Ascending aorta (tissue), 2 donors: ENCODE data around the gene BMAL2. TPM values are rescaled to one million over a fixed set of nuclear protein-coding genes. Genes with fewer than 3 reads are reported as not detected.
A peak's percentile ranks its signal among the peaks of the same experiment; 100 is the strongest.

Source experiments
- DNase-seq, 2 donors: peaks; one replicate each; pipeline ENCODE4 v3.0.0-alpha.2; 2019; ENCODE audit warnings: low spot score in 2 of 2
- H3K27ac ChIP-seq, 2 donors: fragments of 200-600 bp; sonication (generic); one replicate each; pipeline ENCODE4 v1.5.1; 2016 to 2017; ENCODE audit warnings: mild to moderate bottlenecking in 1 of 2
- H3K27me3 ChIP-seq: fragments of 200-600 bp; sonication (generic); one replicate; pipeline ENCODE4 v1.5.1; 2017
- H3K36me3 ChIP-seq, 2 donors: fragments of 200-600 bp; sonication (generic); one replicate each; pipeline ENCODE4 v1.5.1; 2016
- H3K4me1 ChIP-seq, 2 donors: fragments of 200-600 bp; sonication (generic); one replicate each; pipeline ENCODE4 v1.5.1; 2016 to 2017; ENCODE audit warnings: mild to moderate bottlenecking in 1 of 2
- H3K4me3 ChIP-seq, 2 donors: fragments of 200-600 bp; sonication (generic); one replicate each; pipeline ENCODE4 v1.5.1; 2016 to 2017; ENCODE audit warnings: mild to moderate bottlenecking in 1 of 2
- H3K9me3 ChIP-seq, 2 donors: fragments of 200-600 bp; sonication (generic); one replicate each; pipeline ENCODE4 v1.5.1; 2016
- CTCF ChIP-seq, 3 experiments: fragments of 200-600 bp in 2 of 3; fragments of 450-650 bp in 1 of 3; sonication (generic) in 2 of 3; IDR thresholded peaks; one replicate each; pipeline ENCODE4 v1.5.1; 2016 to 2019; ENCODE audit warnings: antibody characterized with exemption in 3 of 3, mild to moderate bottlenecking in 1 of 3, moderate library complexity in 1 of 3
- intact Hi-C: fragments of 100-400 bp; cut with DNase I; formaldehyde crosslinking; loops from one replicate; pipeline ENCODE4 v1.15.1; 2023
- total RNA-seq: library from RNA; depleted of rRNA; stranded (reverse); fragments of >200 nt; gene quantifications from one replicate; pipeline ENCODE4 v1.1.0, GENCODE V29; 2016

Gene BMAL2
- total RNA-seq, 1 donor from 2014 or later = 5.6 TPM

- Histone ChIP-seq H3K9me3 (no peaks in the 10 kb centered on the region), H3K27ac (peak overlapping the region in 1 of 2 donors; percentile 60), H3K36me3 (peaks cover 4 to 7% of the 10 kb centered on the region in 2 donors), H3K4me3 (peak overlapping the region; percentile 86 to 89), H3K4me1 (peaks cover 0 to 18% of the 10 kb centered on the region in 2 donors), H3K27me3 (no peaks in the 10 kb centered on the region)
- TF ChIP-seq CTCF (IDR thresholded peaks at IDR 0.05) = no peak
- DNase-seq = no peak
- intact Hi-C loops = loop anchor here (5.0 to 10.0 kb wide), 4 partner anchors 192 to 395 kb away; partner anchors contain the start of genes FGFR1OP2, INTS13 and PPFIBP1
Observed at GRCh38 chr12:27332407-27332713, 276 bp upstream of the BMAL2 start.

GRCh38 chr12:27333403-27334009, 870 bp downstream of the BMAL2 start:
- TF ChIP-seq CTCF (IDR thresholded peaks at IDR 0.05) = no peak

GRCh38 chr12:27334042-27334720, 1.5 kb downstream of the BMAL2 start:
- H3K27me3 ChIP-seq = no peaks in the 10 kb centered on the region
- H3K4me1 ChIP-seq = peaks cover 0 to 18% of the 10 kb centered on the region in 2 donors
- intact Hi-C loops = loop anchor here (5.0 to 10.0 kb wide), 4 partner anchors 191 to 397 kb away; partner anchors contain the start of genes FGFR1OP2, INTS13 and PPFIBP1
- H3K36me3 ChIP-seq = no peaks in the 10 kb centered on the region
- peak overlapping the region in 1 of 2 donors; percentile 86 for H3K4me3 ChIP-seq
- peak overlapping the region in 1 of 2 donors; percentile 60 for H3K27ac ChIP-seq
- H3K9me3 ChIP-seq = no peaks in the 10 kb centered on the region
- DNase-seq = no peak
- TF ChIP-seq CTCF (IDR thresholded peaks at IDR 0.05) = no peak

More at GRCh38 chr12:27333403-27334009, 870 bp downstream of the BMAL2 start:
- Histone ChIP-seq H3K27ac (peak overlapping the region; percentile 7 to 60), H3K9me3 (no peaks in the 10 kb centered on the region), H3K27me3 (no peaks in the 10 kb centered on the region), H3K4me3 (peak overlapping the region; percentile 86 to 89), H3K36me3 (no peaks in the 10 kb centered on the region), H3K4me1 (peaks cover 0 to 18% of the 10 kb centered on the region in 2 donors)
- intact Hi-C loops = loop anchor here (5.0 to 10.0 kb wide), 4 partner anchors 191 to 396 kb away; partner anchors contain the start of genes FGFR1OP2, INTS13 and PPFIBP1
- no peak for DNase-seq

- no peak for DNase-seq
- no peak overlapping the region for H3K27ac ChIP-seq
- peaks cover 0 to 18% of the 10 kb centered on the region in 2 donors for H3K4me1 ChIP-seq
- H3K36me3 ChIP-seq = no peaks in the 10 kb centered on the region
- H3K9me3 ChIP-seq = no peaks in the 10 kb centered on the region
- H3K27me3 ChIP-seq = no peaks in the 10 kb centered on the region
- intact Hi-C loops = loop anchor here (5.0 to 10.0 kb wide), 4 partner anchors 190 to 397 kb away; partner anchors contain the start of genes FGFR1OP2, INTS13 and PPFIBP1
- TF ChIP-seq CTCF (IDR thresholded peaks at IDR 0.05) = no peak
- H3K4me3 ChIP-seq = no peak overlapping the region
Observed at GRCh38 chr12:27334721-27335082, 2.1 kb downstream of the BMAL2 start.

GRCh38 chr12:27335364-27336281, 3.0 kb downstream of the BMAL2 start:
- Histone ChIP-seq H3K4me3 (no peak overlapping the region), H3K9me3 (no peaks in the 10 kb centered on the region), H3K4me1 (peaks cover 0 to 17% of the 10 kb centered on the region in 2 donors), H3K27me3 (no peaks in the 10 kb centered on the region), H3K36me3 (no peaks in the 10 kb centered on the region), H3K27ac (peak overlapping the region in 1 of 2 donors; percentile 9)
- TF ChIP-seq CTCF (IDR thresholded peaks at IDR 0.05) = no peak
- no peak for DNase-seq
- intact Hi-C loops = loop anchor here (10.0 kb wide), 1 partner anchor 189 kb away; the partner anchor contains the start of gene PPFIBP1
